ENCODE measurements around the gene IL1B.

DNA sequence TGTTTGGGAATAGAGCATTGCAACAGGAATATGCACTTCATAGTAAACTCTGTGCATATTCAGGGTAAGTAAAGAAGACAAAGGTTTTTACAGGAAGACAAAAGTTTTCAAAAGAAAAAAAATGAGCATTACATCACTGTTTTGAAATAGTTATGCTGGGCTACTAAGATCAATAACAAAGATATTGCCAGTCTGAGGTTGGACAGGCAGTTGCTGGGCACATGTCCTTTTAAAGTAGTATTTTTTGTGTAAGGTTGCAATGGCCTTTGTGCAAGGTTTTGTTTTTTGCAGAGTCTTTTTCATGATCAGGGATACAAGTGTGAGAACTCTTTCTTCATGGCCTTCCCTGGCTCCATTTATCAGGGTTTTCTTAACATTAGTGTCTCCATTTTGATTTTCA, 16.2 kb downstream of the IL1B start:
- no peak for TF ChIP-seq CTCF (IDR thresholded peaks at IDR 0.05)
- TF ChIP-seq, protein P1, sequence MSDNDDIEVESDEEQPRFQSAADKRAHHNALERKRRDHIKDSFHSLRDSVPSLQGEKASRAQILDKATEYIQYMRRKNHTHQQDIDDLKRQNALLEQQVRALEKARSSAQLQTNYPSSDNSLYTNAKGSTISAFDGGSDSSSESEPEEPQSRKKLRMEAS (IDR thresholded peaks at IDR 0.05; ENCODE audit: low read depth), result no peak
- TF ChIP-seq MXI1 (IDR thresholded peaks at IDR 0.05; ENCODE audit: low read depth, low read length), result no peak
- TF ChIP-seq, protein P2, sequence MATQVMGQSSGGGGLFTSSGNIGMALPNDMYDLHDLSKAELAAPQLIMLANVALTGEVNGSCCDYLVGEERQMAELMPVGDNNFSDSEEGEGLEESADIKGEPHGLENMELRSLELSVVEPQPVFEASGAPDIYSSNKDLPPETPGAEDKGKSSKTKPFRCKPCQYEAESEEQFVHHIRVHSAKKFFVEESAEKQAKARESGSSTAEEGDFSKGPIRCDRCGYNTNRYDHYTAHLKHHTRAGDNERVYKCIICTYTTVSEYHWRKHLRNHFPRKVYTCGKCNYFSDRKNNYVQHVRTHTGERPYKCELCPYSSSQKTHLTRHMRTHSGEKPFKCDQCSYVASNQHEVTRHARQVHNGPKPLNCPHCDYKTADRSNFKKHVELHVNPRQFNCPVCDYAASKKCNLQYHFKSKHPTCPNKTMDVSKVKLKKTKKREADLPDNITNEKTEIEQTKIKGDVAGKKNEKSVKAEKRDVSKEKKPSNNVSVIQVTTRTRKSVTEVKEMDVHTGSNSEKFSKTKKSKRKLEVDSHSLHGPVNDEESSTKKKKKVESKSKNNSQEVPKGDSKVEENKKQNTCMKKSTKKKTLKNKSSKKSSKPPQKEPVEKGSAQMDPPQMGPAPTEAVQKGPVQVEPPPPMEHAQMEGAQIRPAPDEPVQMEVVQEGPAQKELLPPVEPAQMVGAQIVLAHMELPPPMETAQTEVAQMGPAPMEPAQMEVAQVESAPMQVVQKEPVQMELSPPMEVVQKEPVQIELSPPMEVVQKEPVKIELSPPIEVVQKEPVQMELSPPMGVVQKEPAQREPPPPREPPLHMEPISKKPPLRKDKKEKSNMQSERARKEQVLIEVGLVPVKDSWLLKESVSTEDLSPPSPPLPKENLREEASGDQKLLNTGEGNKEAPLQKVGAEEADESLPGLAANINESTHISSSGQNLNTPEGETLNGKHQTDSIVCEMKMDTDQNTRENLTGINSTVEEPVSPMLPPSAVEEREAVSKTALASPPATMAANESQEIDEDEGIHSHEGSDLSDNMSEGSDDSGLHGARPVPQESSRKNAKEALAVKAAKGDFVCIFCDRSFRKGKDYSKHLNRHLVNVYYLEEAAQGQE (IDR thresholded peaks at IDR 0.05; ENCODE audit: low read depth, low read length), result no peak
- TF ChIP-seq EP300 (IDR thresholded peaks at IDR 0.05; ENCODE audit: borderline replicate concordance in 1 of 2, low read depth in 1 of 2, low read length in 1 of 2), result no peak
